MM.1S (cell line): ENCODE data around the gene PLXNA2.

Source experiments
- DNase-seq: peaks from one replicate; pipeline ENCODE4 v3.0.0-alpha.2; 2015
- H2AFZ ChIP-seq: fragments of 300-600 bp; sonication (generic); 2 replicates; pipeline ENCODE4 v1.6.0; 2016; ENCODE audit warnings: antibody characterized with exemption, low read length
- H3F3A ChIP-seq: fragments of 300-600 bp; sonication (generic); 2 replicates; pipeline ENCODE4 v1.6.1; 2016; ENCODE audit warnings: mild to moderate bottlenecking, antibody characterized with exemption, low read length, moderate library complexity, mixed read lengths; ENCODE audit not compliant: insufficient read depth
- H3K27ac ChIP-seq: fragments of 300-600 bp; sonication (generic); 2 replicates; pipeline ENCODE4 v1.5.1; 2016; ENCODE audit warnings: mild to moderate bottlenecking, low read length
- H3K27me3 ChIP-seq: fragments of 300-600 bp; sonication (generic); replicated peaks from 2 replicates; pipeline ENCODE4 v1.6.0; 2016; ENCODE audit warnings: low read length; ENCODE audit not compliant: insufficient read depth
- H3K36me3 ChIP-seq: fragments of 300-600 bp; sonication (generic); replicated peaks from 2 replicates; pipeline ENCODE4 v1.6.1; 2016; ENCODE audit warnings: mild to moderate bottlenecking, low read length, mixed read lengths; ENCODE audit not compliant: insufficient read depth
- H3K4me1 ChIP-seq: fragments of 300-600 bp; sonication (generic); 2 replicates; pipeline ENCODE4 v1.6.1; 2016; ENCODE audit warnings: low read length, mixed read lengths
- H3K4me2 ChIP-seq: fragments of 300-600 bp; sonication (generic); 2 replicates; pipeline ENCODE4 v1.6.0; 2016; ENCODE audit warnings: low read depth, low read length
- H3K4me3 ChIP-seq: fragments of 300-600 bp; sonication (generic); 2 replicates; pipeline ENCODE4 v1.5.1; 2016; ENCODE audit warnings: low read length, mixed read lengths
- H3K79me2 ChIP-seq: fragments of 300-600 bp; sonication (generic); 2 replicates; pipeline ENCODE4 v1.6.1; 2016; ENCODE audit warnings: mixed run types, low read length, mixed read lengths
- H3K9ac ChIP-seq: fragments of 300-600 bp; sonication (generic); 2 replicates; pipeline ENCODE4 v1.6.1; 2016; ENCODE audit warnings: low read length, mixed read lengths
- H3K9me2 ChIP-seq: fragments of 300-600 bp; sonication (generic); replicated peaks from 2 replicates; pipeline ENCODE4 v1.6.1; 2016; ENCODE audit warnings: mild to moderate bottlenecking, low read length, mixed read lengths; ENCODE audit not compliant: insufficient read depth
- H3K9me3 ChIP-seq: fragments of 300-600 bp; sonication (generic); replicated peaks from 2 replicates; pipeline ENCODE4 v1.6.1; 2016; ENCODE audit warnings: mild to moderate bottlenecking, low read length, mixed read lengths; ENCODE audit not compliant: insufficient read depth
- H4K20me1 ChIP-seq: fragments of 300-600 bp; sonication (generic); 2 replicates; pipeline ENCODE4 v1.6.1; 2016; ENCODE audit warnings: mild to moderate bottlenecking, low read length, moderate library complexity, mixed read lengths; ENCODE audit not compliant: insufficient read depth
- EZH2 ChIP-seq: fragments of 300-600 bp; sonication (generic); optimal IDR thresholded peaks from 2 replicates; pipeline ENCODE3; 2017; ENCODE audit warnings: low read depth, mild to moderate bottlenecking, antibody characterized with exemption, low read length, mixed read lengths
- EZH2phosphoT487 ChIP-seq: fragments of 300-600 bp; sonication (generic); IDR thresholded peaks from 2 replicates; pipeline ENCODE4 v1.6.1; 2018; ENCODE audit warnings: antibody characterized with exemption, low read length
- TF ChIP-seq, protein P1 (sequence below): fragments of 300-600 bp; sonication (generic); IDR thresholded peaks from 2 replicates; pipeline ENCODE4 v1.5.1; 2016; ENCODE audit warnings: antibody characterized with exemption, low read length, mixed read lengths

Gene PLXNA2

DNA sequence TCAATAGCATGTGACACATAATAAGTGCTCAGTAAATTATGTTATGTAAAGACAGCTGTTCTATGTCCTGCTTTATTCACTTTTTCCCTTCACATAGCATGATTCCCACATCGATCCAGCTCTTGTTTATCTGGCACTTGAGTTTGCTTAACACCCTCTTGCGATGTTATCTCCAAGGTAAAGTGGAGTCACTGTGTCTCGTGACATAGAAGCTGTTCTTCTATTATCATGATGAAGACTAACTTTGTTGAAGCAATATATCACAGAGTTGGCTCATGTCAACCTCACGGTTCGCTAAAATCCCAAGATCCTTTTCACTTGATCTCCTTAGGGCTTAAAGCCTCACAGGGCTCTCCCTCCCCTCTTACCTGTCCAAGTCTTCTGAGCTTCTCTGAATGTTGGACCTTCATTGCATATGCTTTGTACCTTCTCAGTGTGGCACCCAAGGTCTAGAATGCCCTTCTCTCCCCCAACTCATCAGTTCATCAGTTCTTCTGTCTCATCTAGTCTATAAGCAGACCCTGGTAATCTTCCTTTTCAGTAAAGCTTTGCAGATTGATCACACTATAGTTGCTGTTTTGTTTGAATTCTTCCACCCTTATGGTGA is 38.0 kb downstream of the PLXNA2 start:
- Histone ChIP-seq H3K9me3 (no peaks in the 10 kb centered on the region), H3K4me1 (peaks cover 7% of the 10 kb centered on the region; the same call in 1 of the 2 replicates), H3K4me2 (no peak overlapping the region), H3K27me3 (no peaks in the 10 kb centered on the region), H3F3A (no peaks in the 10 kb centered on the region), H3K9me2 (no peaks in the 10 kb centered on the region), H3K4me3 (no peak overlapping the region), H3K36me3 (no peaks in the 10 kb centered on the region), H4K20me1 (no peaks in the 10 kb centered on the region), H2AFZ (no peak overlapping the region), H3K9ac (no peak overlapping the region), H3K27ac (no peak overlapping the region), H3K79me2 (no peaks in the 10 kb centered on the region)
- DNase-seq, result no peak
- no peak for TF ChIP-seq EZH2phosphoT487
- no peak for TF ChIP-seq EZH2
- TF ChIP-seq, protein P1, sequence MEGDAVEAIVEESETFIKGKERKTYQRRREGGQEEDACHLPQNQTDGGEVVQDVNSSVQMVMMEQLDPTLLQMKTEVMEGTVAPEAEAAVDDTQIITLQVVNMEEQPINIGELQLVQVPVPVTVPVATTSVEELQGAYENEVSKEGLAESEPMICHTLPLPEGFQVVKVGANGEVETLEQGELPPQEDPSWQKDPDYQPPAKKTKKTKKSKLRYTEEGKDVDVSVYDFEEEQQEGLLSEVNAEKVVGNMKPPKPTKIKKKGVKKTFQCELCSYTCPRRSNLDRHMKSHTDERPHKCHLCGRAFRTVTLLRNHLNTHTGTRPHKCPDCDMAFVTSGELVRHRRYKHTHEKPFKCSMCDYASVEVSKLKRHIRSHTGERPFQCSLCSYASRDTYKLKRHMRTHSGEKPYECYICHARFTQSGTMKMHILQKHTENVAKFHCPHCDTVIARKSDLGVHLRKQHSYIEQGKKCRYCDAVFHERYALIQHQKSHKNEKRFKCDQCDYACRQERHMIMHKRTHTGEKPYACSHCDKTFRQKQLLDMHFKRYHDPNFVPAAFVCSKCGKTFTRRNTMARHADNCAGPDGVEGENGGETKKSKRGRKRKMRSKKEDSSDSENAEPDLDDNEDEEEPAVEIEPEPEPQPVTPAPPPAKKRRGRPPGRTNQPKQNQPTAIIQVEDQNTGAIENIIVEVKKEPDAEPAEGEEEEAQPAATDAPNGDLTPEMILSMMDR, result no peak

DNA sequence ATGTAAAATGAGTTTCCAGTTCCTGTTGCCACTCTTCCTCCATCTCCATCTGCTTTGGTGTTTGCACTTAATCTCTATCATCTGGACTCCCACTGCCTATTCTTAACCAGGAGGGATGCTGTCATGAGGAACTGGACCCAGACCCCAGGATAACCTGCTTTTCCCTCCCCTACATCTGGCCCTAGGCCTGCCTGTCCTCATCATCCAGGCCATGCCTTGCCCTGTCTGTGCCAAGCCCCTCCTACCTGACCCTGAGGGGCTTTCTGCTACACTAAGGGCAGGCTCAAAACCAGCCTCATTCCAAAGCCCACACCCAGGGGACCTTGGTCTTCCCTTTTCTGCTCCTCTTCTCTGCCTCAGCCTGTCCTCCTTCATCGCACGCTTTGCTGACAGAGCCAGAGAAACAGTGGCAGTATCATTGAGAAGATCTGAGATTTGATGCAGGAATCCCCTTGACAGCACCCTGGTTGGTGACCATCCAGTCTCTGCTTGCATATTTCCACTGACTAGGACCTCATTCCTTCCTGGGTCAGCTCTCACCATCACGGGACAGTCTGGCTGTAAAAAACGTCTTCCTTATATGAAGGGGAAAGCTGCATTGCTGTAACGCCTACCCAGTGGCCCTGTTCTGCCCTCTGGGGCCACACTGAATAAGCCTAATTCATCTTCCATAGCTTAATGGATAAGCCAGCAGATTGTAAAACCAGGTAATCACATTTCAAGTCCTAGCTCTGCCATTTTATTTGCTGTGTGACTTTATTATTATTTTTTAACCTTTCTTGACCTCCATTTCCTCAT is 38.8 kb downstream of the PLXNA2 start:
- no peak overlapping the region for H2AFZ ChIP-seq

DNA sequence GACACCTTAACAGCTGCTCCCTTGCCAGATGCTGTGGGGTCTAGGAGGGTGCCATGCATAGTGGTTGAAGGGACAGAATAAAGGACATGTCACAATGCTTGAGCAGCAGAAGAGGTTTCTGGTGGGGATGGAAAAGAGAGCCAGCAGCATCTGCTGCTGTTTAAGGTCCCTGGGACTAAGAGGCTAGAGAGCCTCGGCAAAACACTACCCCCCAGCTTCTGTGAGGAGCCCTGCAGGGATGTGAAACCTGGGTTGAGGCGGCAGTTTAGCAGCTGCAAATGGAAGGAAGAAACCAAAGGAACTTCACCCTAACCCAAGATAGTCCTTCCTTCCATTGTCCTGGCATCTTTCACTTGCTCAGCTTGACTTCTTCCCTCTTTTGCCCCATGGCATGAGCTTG is 39.4 kb downstream of the PLXNA2 start:
- H3K36me3 ChIP-seq, result no peaks in the 10 kb centered on the region
- peaks cover 7% of the 10 kb centered on the region; the same call in 1 of the 2 replicates for H3K4me1 ChIP-seq
- H3K27me3 ChIP-seq, result no peaks in the 10 kb centered on the region
- no peak overlapping the region for H3K27ac ChIP-seq
- no peaks in the 10 kb centered on the region for H3K9me2 ChIP-seq
- H3K4me3 ChIP-seq, result no peak overlapping the region
- no peak overlapping the region for H3K4me2 ChIP-seq
- H3K9me3 ChIP-seq, result no peaks in the 10 kb centered on the region
- no peak overlapping the region for H2AFZ ChIP-seq
- no peaks in the 10 kb centered on the region for H3K79me2 ChIP-seq
- DNase-seq, result no peak
- H4K20me1 ChIP-seq, result no peaks in the 10 kb centered on the region
- no peaks in the 10 kb centered on the region for H3F3A ChIP-seq
- TF ChIP-seq, protein P1, result peak; percentile 16; the same call in 1 of the 2 replicates
- no peak for TF ChIP-seq EZH2
- no peak overlapping the region for H3K9ac ChIP-seq

More for the DNA sequence above, 38.8 kb downstream of the PLXNA2 start:
- no peaks in the 10 kb centered on the region for H3K9me3 ChIP-seq
- no peak overlapping the region for H3K4me2 ChIP-seq
- no peaks in the 10 kb centered on the region for H3F3A ChIP-seq
- TF ChIP-seq, protein P1, result no peak
- no peak for TF ChIP-seq EZH2phosphoT487
- no peak for TF ChIP-seq EZH2
- peaks cover 7% of the 10 kb centered on the region; the same call in 1 of the 2 replicates for H3K4me1 ChIP-seq
- H3K4me3 ChIP-seq, result no peak overlapping the region
- no peaks in the 10 kb centered on the region for H3K27me3 ChIP-seq
- no peak for DNase-seq
- no peaks in the 10 kb centered on the region for H3K36me3 ChIP-seq
- no peak overlapping the region for H3K9ac ChIP-seq
- no peak overlapping the region for H3K27ac ChIP-seq
- no peaks in the 10 kb centered on the region for H4K20me1 ChIP-seq
- no peaks in the 10 kb centered on the region for H3K79me2 ChIP-seq
- no peaks in the 10 kb centered on the region for H3K9me2 ChIP-seq
